ENCODE measurements around the gene TBC1D8B. TPM values are rescaled to one million over a fixed set of nuclear protein-coding genes. Genes with fewer than 3 reads are reported as not detected.

TBC1D8B gene
- polyA plus RNA-seq, 2 of the 4 experiments (the other 2 are of a cell fraction), result 2.9 to 3.3 TPM

- TF ChIP-seq PBX3 (IDR thresholded peaks at IDR 0.05), result no peak
- no peak for TF ChIP-seq ZFP36 (IDR thresholded peaks at IDR 0.05; ENCODE audit: borderline replicate concordance, partially characterized antibody)
- TF ChIP-seq FOXS1 (CRISPR knock-in tag; IDR thresholded peaks at IDR 0.05), result no peak
- TF ChIP-seq EHMT2 (IDR thresholded peaks at IDR 0.05; ENCODE audit: low read depth), result no peak
- no peak for TF ChIP-seq USF2 (IDR thresholded peaks at IDR 0.05)
- TF ChIP-seq EHF (CRISPR knock-in tag; IDR thresholded peaks at IDR 0.05), result no peak
These were observed 99.3 kb downstream of the TBC1D8B start (continued) for GRCh38 chrX:106901781-106902219.

- Histone ChIP-seq H3K27ac (peak overlapping the region; percentile 33 to 88; a peak in 5 of 6 replicates), H3K4me3 (no peak overlapping the region), H3K4me2 (no peak overlapping the region), H3K9me3 (no peaks in the 10 kb centered on the region), H3K4me1 (peaks cover 29% of the 10 kb centered on the region)
- no peak for DNase-seq (ENCODE audit: low read depth in 1 of 2, low spot score in 1 of 2)
- TF ChIP-seq MAX (IDR thresholded peaks at IDR 0.05) (no peak), HES2 (IDR thresholded peaks at IDR 0.05) (no peak), CBX2 (IDR thresholded peaks at IDR 0.05; ENCODE audit: borderline replicate concordance, low read depth) (no peak), ZC3H11A (IDR thresholded peaks at IDR 0.05) (no peak), REST (IDR thresholded peaks at IDR 0.05) (no peak), POLR2A (IDR thresholded peaks at IDR 0.05; ENCODE audit: low read length) (no peak), NPAS2 (CRISPR knock-in tag; IDR thresholded peaks at IDR 0.05; ENCODE audit: borderline replicate concordance) (no peak), HOXA7 (CRISPR knock-in tag; IDR thresholded peaks at IDR 0.05) (no peak), RAD21 (conservative IDR thresholded peaks at IDR 0.05 in 1 of 2, IDR thresholded peaks at IDR 0.05 in 1 of 2) (no peak), CTCF (IDR thresholded peaks at IDR 0.05) (no peak), NFE2L2 (conservative IDR thresholded peaks at IDR 0.05; ENCODE audit: low read length) (no peak), HEYL (CRISPR knock-in tag; IDR thresholded peaks at IDR 0.05) (no peak)
- WGBS (ENCODE audit: missing lambda C conversion rate), result 94% methylated on average over 2 of the region's 2 CpGs
- no peak for FAIRE-seq
- POLR2A ChIA-PET, result no interaction called here
- no peak for ATAC-seq
- CTCF ChIA-PET, result interaction anchor here (4.8 to 7.7 kb wide), 3 partner anchors 9 to 57 kb away, joined by 26 to 94 read pairs (median 57); no protein-coding TSS in a partner anchor
These were observed 100.2 kb downstream of the TBC1D8B start for GRCh38 chrX:106902684-106903083.

Data from A549 (cell line).